SK-N-SH (cell line): Measurements from ENCODE around the gene LNX2. TPM values are rescaled to one million over a fixed set of nuclear protein-coding genes. Genes with fewer than 3 reads are reported as not detected.

Source experiments
- CTCF ChIA-PET: fragments of 300-600, 350-600 bp; formaldehyde crosslinking; extraction: SDS; loops from one replicate; lab custom pipeline; 2021; lab: Yijun Ruan, JAX
- POLR2A ChIA-PET: fragments of 350-600 bp; sonication (Branson Sonifier 250); formaldehyde crosslinking; extraction: SDS; loops from one replicate; lab custom pipeline; 2020; ENCODE audit warnings: antibody characterized with exemption, inconsistent platforms; lab: Yijun Ruan, JAX
- DNase-seq: peaks from one replicate; pipeline ENCODE4 v3.0.0; 2012
- H2AFZ ChIP-seq: fragments of 200-600 bp; sonication (generic); 2 replicates; pipeline ENCODE4 v1.8.1; 2016; ENCODE audit warnings: antibody characterized with exemption, mild to moderate bottlenecking, low read depth
- H3F3A ChIP-seq: fragments of 200-600 bp; sonication (generic); replicated peaks from 2 replicates; pipeline ENCODE3; 2016; ENCODE audit warnings: antibody characterized with exemption, mild to moderate bottlenecking; ENCODE audit not compliant: insufficient read depth
- H3K27ac ChIP-seq, 2 experiments: fragments of 200-500 bp in 1 of 2; fragments of 200-600 bp in 1 of 2; sonication (Bioruptor generic) in 1 of 2; sonication (generic), shearing (Covaris generic) in 1 of 2; 2 replicates each; pipeline versions ENCODE4 v1.5.1 to v1.6.1; 2014 to 2016; ENCODE audit warnings: low read depth in 2 of 2, inconsistent platforms in 1 of 2, low read length in 1 of 2, mild to moderate bottlenecking in 1 of 2, mixed read lengths in 1 of 2
- H3K27me3 ChIP-seq: fragments of 200-600 bp; sonication (generic), shearing (Covaris generic); 2 replicates; pipeline ENCODE4 v1.6.1; 2016; ENCODE audit warnings: mixed run types; ENCODE audit not compliant: insufficient read depth
- H3K36me3 ChIP-seq, 2 experiments: fragments of 200-500 bp in 1 of 2; fragments of 200-600 bp in 1 of 2; sonication (Bioruptor generic) in 1 of 2; sonication (generic) in 1 of 2; replicated peaks in 1 of 2; 2 replicates each; pipeline versions ENCODE3 to v1.5.1; 2014 to 2016; ENCODE audit warnings: low read length in 1 of 2, mild to moderate bottlenecking in 1 of 2; ENCODE audit not compliant: insufficient read depth in 2 of 2, control insufficient read depth in 1 of 2
- H3K4me1 ChIP-seq, 2 experiments: fragments of 200-500 bp in 1 of 2; fragments of 200-600 bp in 1 of 2; sonication (Bioruptor generic) in 1 of 2; sonication (generic), shearing (Covaris generic) in 1 of 2; 2 replicates each; pipeline versions ENCODE4 v1.5.1 to v1.6.1; 2014 to 2016; ENCODE audit warnings: low read depth in 1 of 2, low read length in 1 of 2, mixed run types in 1 of 2; ENCODE audit not compliant: insufficient read depth in 2 of 2, control insufficient read depth in 1 of 2
- H3K4me2 ChIP-seq: fragments of 200-600 bp; sonication (generic), shearing (Covaris generic); 2 replicates; pipeline ENCODE4 v1.6.1; 2017; ENCODE audit warnings: mixed run types
- H3K4me3 ChIP-seq, 2 experiments: fragments of 200-500 bp in 1 of 2; fragments of 200-600 bp in 1 of 2; sonication (Bioruptor generic) in 1 of 2; sonication (generic), shearing (Covaris generic) in 1 of 2; 2 replicates each; pipeline versions ENCODE4 v1.5.1 to v1.8.1; 2014 to 2016; ENCODE audit warnings: low read depth in 2 of 2, inconsistent platforms in 1 of 2, low read length in 1 of 2, mild to moderate bottlenecking in 1 of 2, mixed read lengths in 1 of 2, moderate library complexity in 1 of 2
- H3K79me2 ChIP-seq: fragments of 200-600 bp; sonication (generic); 2 replicates; pipeline ENCODE4 v1.8.1; 2017; ENCODE audit warnings: mild to moderate bottlenecking; ENCODE audit not compliant: insufficient read depth
- H3K9ac ChIP-seq: fragments of 200-600 bp; sonication (generic); 2 replicates; pipeline ENCODE4 v1.6.1; 2017; ENCODE audit warnings: mixed run types
- H3K9me2 ChIP-seq: fragments of 200-600 bp; sonication (generic); 2 replicates; pipeline ENCODE4 v1.6.1; 2017; ENCODE audit warnings: mixed run types
- H3K9me3 ChIP-seq: fragments of 200-600 bp; sonication (generic); 2 replicates; pipeline ENCODE4 v1.6.1; 2017; ENCODE audit warnings: mixed run types, mild to moderate bottlenecking, moderate library complexity
- H4K20me1 ChIP-seq: fragments of 200-600 bp; sonication (generic); 2 replicates; pipeline ENCODE4 v1.6.1; 2017; ENCODE audit warnings: mild to moderate bottlenecking, mixed run types; ENCODE audit not compliant: insufficient read depth
- CHD2 ChIP-seq: fragments of 150-350 bp; IDR thresholded peaks from 2 replicates; pipeline ENCODE4 v1.6.1; 2018; ENCODE audit warnings: low read length; ENCODE audit not compliant: partially characterized antibody
- ELF1 ChIP-seq: IDR thresholded peaks from 2 replicates; pipeline ENCODE4 v1.4.0; 2012
- EP300 ChIP-seq, 2 experiments: IDR thresholded peaks; 2 replicates each; pipeline versions ENCODE4 v1.4.0 to v1.6.1; 2012; ENCODE audit warnings: borderline replicate concordance in 1 of 2, low read depth in 1 of 2, low read length in 1 of 2
- EZH2phosphoT487 ChIP-seq: fragments of 200-600 bp; sonication (generic); IDR thresholded peaks from 2 replicates; pipeline ENCODE4 v1.6.1; 2017; ENCODE audit warnings: low read depth, mixed run types, mild to moderate bottlenecking, antibody characterized with exemption, moderate library complexity, borderline replicate concordance
- FOXM1 ChIP-seq: IDR thresholded peaks from 2 replicates; pipeline ENCODE4 v1.4.0; 2012; ENCODE audit warnings: low read depth, mild to moderate bottlenecking
- GABPA ChIP-seq: IDR thresholded peaks from 2 replicates; pipeline ENCODE4 v1.4.0; 2012; ENCODE audit warnings: low read depth, mild to moderate bottlenecking
- GATA2 ChIP-seq: sonication (generic); formaldehyde crosslinking; IDR thresholded peaks from 2 replicates; pipeline ENCODE4 v1.5.0; 2020; ENCODE audit warnings: mild to moderate bottlenecking, missing genetic modification reagents
- NFIC ChIP-seq: IDR thresholded peaks from 2 replicates; pipeline ENCODE4 v1.4.0; 2012; ENCODE audit warnings: borderline replicate concordance
- NRF1 ChIP-seq: IDR thresholded peaks from 2 replicates; pipeline ENCODE4 v1.6.1; 2012; ENCODE audit warnings: low read depth, mild to moderate bottlenecking, low read length
- PBX3 ChIP-seq: IDR thresholded peaks from 2 replicates; pipeline ENCODE4; 2012
- RCOR1 ChIP-seq: fragments of 150-350 bp; IDR thresholded peaks from 2 replicates; pipeline ENCODE4 v1.6.1; 2017; ENCODE audit warnings: antibody characterized with exemption, low read length
- RFX5 ChIP-seq: IDR thresholded peaks from 2 replicates; pipeline ENCODE4 v1.6.1; 2012; ENCODE audit warnings: mild to moderate bottlenecking, improper control_type of control experiment, low read length
- RXRA ChIP-seq: IDR thresholded peaks from 2 replicates; pipeline ENCODE4 v1.4.0; 2012; ENCODE audit warnings: low read depth, mild to moderate bottlenecking, borderline replicate concordance
- SIN3A ChIP-seq: IDR thresholded peaks from 2 replicates; pipeline ENCODE4 v1.6.1; 2012; ENCODE audit warnings: low read depth, mild to moderate bottlenecking, low read length, moderate library complexity, borderline replicate concordance
- TEAD4 ChIP-seq: IDR thresholded peaks from 2 replicates; pipeline ENCODE4 v1.4.0; 2012; ENCODE audit warnings: mild to moderate bottlenecking, borderline replicate concordance; ENCODE audit not compliant: insufficient read depth
- USF1 ChIP-seq: IDR thresholded peaks from 2 replicates; pipeline ENCODE4 v1.4.0; 2012; ENCODE audit warnings: low read depth, borderline replicate concordance
- WGBS: methylation state at CpG from one replicate; pipeline ENCODE4 v1.1.6; 2017; ENCODE audit warnings: low lambda C conversion rate; 5-methylcytosine and 5-hydroxymethylcytosine counted together
- polyA plus RNA-seq, 3 experiments: library from polyadenylated mRNA; depleted of rRNA; stranded (reverse); fragments of >200 nt; gene quantifications; 2 replicates each; pipeline ENCODE4 v1.2.3, GENCODE V29; 2012
- TF ChIP-seq, protein P1 (sequence below): fragments of 150-350 bp; IDR thresholded peaks from 2 replicates; pipeline ENCODE4 v1.6.1; 2017; ENCODE audit warnings: antibody characterized with exemption, low read length, low read depth, borderline replicate concordance

The LNX2 gene
- polyA plus RNA-seq, 1 of the 3 experiments (the other 2 are of a cell fraction): 3.7 TPM

- no peaks in the 10 kb centered on the region for H3F3A ChIP-seq
- no peaks in the 10 kb centered on the region for H3K79me2 ChIP-seq
- H3K9me3 ChIP-seq: no peaks in the 10 kb centered on the region
- H4K20me1 ChIP-seq: no peaks in the 10 kb centered on the region
- DNase-seq: no peak
- CTCF ChIA-PET: interaction anchor here (1.6 kb wide), 1 partner anchor 30 kb away, joined by 3 read pairs; no protein-coding TSS in a partner anchor
- no peak overlapping the region for H3K4me3 ChIP-seq
- H3K9me2 ChIP-seq: no peaks in the 10 kb centered on the region
- no peak overlapping the region for H2AFZ ChIP-seq
- POLR2A ChIA-PET: no interaction called here
- TF ChIP-seq USF1 (no peak), FOXM1 (no peak), TEAD4 (no peak), CHD2 (no peak), GABPA (no peak), RCOR1 (no peak), ELF1 (no peak), EZH2phosphoT487 (no peak), EP300 (IDR thresholded peaks at IDR 0.05; ENCODE audit: borderline replicate concordance in 1 of 2, low read depth in 1 of 2, low read length in 1 of 2) (no peak), PBX3 (no peak), GATA2 (CRISPR knock-in tag) (no peak), SIN3A (no peak), NFIC (no peak), RFX5 (no peak), RXRA (no peak)
- TF ChIP-seq, protein P1, sequence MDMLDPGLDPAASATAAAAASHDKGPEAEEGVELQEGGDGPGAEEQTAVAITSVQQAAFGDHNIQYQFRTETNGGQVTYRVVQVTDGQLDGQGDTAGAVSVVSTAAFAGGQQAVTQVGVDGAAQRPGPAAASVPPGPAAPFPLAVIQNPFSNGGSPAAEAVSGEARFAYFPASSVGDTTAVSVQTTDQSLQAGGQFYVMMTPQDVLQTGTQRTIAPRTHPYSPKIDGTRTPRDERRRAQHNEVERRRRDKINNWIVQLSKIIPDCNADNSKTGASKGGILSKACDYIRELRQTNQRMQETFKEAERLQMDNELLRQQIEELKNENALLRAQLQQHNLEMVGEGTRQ: no peak
- no peaks in the 10 kb centered on the region for H3K27me3 ChIP-seq
- no peak overlapping the region for H3K9ac ChIP-seq
- peaks cover 34 to 47% of the 10 kb centered on the region in 2 experiments for H3K36me3 ChIP-seq
- 96% methylated on average over 10 of the region's 11 CpGs for WGBS
- no peaks in the 10 kb centered on the region; a peak in 1 of 4 replicates for H3K4me1 ChIP-seq
- no peak overlapping the region for H3K27ac ChIP-seq
- H3K4me2 ChIP-seq: no peak overlapping the region
Observed at GRCh38 chr13:27562457-27562856, 57.9 kb downstream of the LNX2 start.

- Histone ChIP-seq H3K79me2 (no peaks in the 10 kb centered on the region), H3K4me2 (no peak overlapping the region), H2AFZ (no peak overlapping the region), H3K27ac (no peak overlapping the region), H3F3A (no peaks in the 10 kb centered on the region), H3K36me3 (peaks cover 22 to 31% of the 10 kb centered on the region in 2 experiments), H3K4me3 (no peak overlapping the region), H3K4me1 (no peaks in the 10 kb centered on the region), H4K20me1 (no peaks in the 10 kb centered on the region), H3K9ac (no peak overlapping the region), H3K9me2 (no peaks in the 10 kb centered on the region), H3K9me3 (no peaks in the 10 kb centered on the region), H3K27me3 (no peaks in the 10 kb centered on the region)
- no peak for DNase-seq
- no peak for TF ChIP-seq NRF1
- no peak for TF ChIP-seq EP300 (IDR thresholded peaks at IDR 0.05; ENCODE audit: borderline replicate concordance in 1 of 2, low read depth in 1 of 2, low read length in 1 of 2)
- no peak for TF ChIP-seq PBX3
- no peak for TF ChIP-seq SIN3A
- no peak for TF ChIP-seq FOXM1
- WGBS: 93% methylated on average over 2 of the region's 2 CpGs
- POLR2A ChIA-PET: no interaction called here
- CTCF ChIA-PET: interaction anchor here (1.0 to 4.1 kb wide), 2 partner anchors 26 to 267 kb away, joined by 3 to 22 read pairs; no protein-coding TSS in a partner anchor
Observed at GRCh38 chr13:27559719-27560118, 60.6 kb downstream of the LNX2 start.
